ENCODE results near the gene PDE2A. TPM values are rescaled to one million over a fixed set of nuclear protein-coding genes. Genes with fewer than 3 reads are reported as not detected.

PDE2A gene
- total and polyA plus RNA-seq, 5 donors: 32.1 to 43.9 (median 37.1) TPM

DNA sequence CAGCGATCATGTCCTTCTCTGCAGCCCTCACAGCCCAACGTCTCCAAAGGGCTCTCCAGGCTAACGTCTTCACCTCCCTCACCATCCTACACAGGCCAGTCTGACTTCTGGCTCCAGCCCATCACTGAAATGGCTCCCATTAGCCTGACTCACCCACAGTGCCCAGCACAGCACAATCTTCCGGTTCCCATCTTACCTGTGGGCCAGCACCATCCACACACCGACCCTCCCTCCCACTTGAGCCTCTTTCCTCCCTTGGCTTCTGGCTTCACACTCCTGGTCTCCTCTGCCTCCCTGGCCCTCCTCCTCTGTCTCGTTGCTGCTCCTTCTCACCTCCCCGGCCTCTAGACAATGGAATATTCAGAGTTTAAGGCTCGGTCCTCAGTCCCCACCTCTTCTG is 51.2 kb downstream of the PDE2A start:
- no peaks in the 10 kb centered on the region for H3K27me3 ChIP-seq (ENCODE audit: control insufficient read depth, insufficient read depth)
- H3K9me3 ChIP-seq (ENCODE audit: control insufficient read depth, low read length): no peaks in the 10 kb centered on the region
- 75% methylated on average over 8 of the region's 8 CpGs for WGBS
- DNase-seq: no peak
- ATAC-seq: no peak
- intact Hi-C loops (cut with DNase I): no loop called here
- no peak overlapping the region for H3K27ac ChIP-seq (ENCODE audit: low read length)
- H3K4me1 ChIP-seq (ENCODE audit: control insufficient read depth, insufficient read depth, low read length): peaks cover 32% of the 10 kb centered on the region
- H3K4me3 ChIP-seq (ENCODE audit: low read length): no peak overlapping the region

DNA sequence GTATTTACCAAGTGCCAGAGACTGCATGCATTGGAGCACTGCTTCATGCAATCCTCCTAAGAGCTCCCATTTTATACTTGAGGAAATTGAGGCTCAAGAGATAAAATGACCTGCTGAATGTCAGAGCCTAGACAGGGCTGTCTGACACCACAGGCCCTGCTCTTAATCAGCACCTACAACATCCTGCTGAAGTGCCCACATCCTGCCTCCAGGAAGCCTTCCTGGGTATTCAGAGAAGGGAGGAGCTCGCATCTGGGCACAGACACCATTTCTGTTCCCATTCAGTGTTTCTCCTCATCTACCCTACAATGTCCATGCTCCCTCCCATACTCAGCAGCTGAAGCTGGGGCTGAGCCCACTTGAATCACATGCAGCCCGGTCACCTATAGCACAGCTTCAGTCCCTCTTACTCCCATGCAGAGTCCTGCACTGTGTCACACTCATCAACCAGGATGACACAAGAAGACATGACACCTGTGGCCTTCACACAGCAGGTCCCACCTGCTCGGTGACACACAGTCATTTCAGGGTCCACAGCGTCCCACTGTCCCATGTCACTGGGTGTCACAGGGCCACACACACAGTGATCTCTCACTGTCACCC is 53.1 kb downstream of the PDE2A start:
- WGBS: 92% methylated on average over 4 of the region's 4 CpGs
- Histone ChIP-seq H3K9me3 (ENCODE audit: control insufficient read depth, low read length) (no peaks in the 10 kb centered on the region), H3K4me3 (ENCODE audit: low read length) (no peak overlapping the region), H3K27me3 (ENCODE audit: control insufficient read depth, insufficient read depth) (no peaks in the 10 kb centered on the region), H3K27ac (ENCODE audit: low read length) (no peak overlapping the region), H3K4me1 (ENCODE audit: control insufficient read depth, insufficient read depth, low read length) (peaks cover 30% of the 10 kb centered on the region)
- DNase-seq (no peak), ATAC-seq (no peak)
- intact Hi-C loops (cut with DNase I): no loop called here

DNA sequence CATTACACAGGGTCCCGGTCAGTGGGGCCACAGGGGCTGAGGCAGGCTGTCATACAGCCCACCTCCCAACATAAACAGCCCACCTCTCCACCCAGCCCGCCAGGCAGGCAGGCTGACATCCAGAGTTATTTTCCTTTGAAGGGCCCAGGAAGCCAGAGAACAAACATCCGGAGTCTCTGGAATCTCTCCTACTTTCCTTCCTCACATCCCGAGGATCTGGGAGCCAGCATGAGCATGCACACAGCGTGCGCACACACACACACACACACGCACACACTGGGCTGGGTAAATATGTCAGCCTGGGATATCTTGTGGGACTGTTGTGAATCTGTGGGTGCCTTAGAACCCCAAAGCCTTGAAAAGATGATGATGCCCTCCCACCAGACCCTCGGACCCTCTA is 55.4 kb downstream of the PDE2A start:
- intact Hi-C loops (cut with DNase I): no loop called here
- H3K4me1 ChIP-seq (ENCODE audit: control insufficient read depth, insufficient read depth, low read length): peaks cover 25% of the 10 kb centered on the region
- H3K9me3 ChIP-seq (ENCODE audit: control insufficient read depth, low read length): no peaks in the 10 kb centered on the region
- no peak overlapping the region for H3K4me3 ChIP-seq (ENCODE audit: low read length)
- WGBS: 64% methylated on average over 8 of the region's 8 CpGs
- DNase-seq: peak in 1 of 3 donors; percentile 65
- H3K27me3 ChIP-seq (ENCODE audit: control insufficient read depth, insufficient read depth): no peaks in the 10 kb centered on the region
- no peak overlapping the region for H3K27ac ChIP-seq (ENCODE audit: low read length)
- ATAC-seq: no peak

DNA sequence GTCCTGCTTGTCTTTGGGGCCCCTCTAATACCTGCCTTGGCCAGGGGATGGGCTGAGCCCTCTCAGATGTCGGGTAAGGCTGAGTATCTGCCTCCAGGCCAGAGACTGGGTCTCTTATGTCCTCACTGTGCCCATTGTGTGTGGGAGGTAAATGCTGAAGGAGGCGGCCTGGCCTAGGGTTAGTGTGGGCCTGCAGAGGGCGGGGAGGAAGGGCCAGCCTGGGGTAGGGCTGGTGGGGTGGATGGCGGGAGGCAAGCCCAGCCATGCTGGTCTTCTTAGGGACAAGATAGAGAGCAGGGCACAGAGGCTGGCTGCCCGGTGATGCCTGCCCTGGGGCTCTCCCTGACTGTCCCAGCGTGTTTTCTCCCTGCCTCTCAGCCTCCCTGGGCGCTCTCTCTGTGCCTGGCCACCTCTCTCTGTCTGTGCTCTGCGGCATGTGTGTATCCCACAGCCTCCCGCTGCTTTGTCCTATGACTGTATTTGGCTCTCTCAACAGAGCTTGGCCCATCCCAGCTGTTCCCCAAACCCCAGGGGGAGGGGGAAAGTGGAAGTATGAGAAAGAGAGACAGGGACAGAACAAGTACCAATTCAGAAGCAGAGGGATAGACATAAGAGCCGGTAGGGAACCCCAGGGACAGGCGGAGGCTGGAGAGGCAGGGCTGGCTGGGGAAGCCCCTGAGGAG is 57.0 kb downstream of the PDE2A start:
- WGBS: 50% methylated on average over 11 of the region's 11 CpGs
- Histone ChIP-seq H3K9me3 (ENCODE audit: control insufficient read depth, low read length) (no peaks in the 10 kb centered on the region), H3K27ac (ENCODE audit: low read length) (peak overlapping the region; percentile 8), H3K27me3 (ENCODE audit: control insufficient read depth, insufficient read depth) (no peaks in the 10 kb centered on the region), H3K4me1 (ENCODE audit: control insufficient read depth, insufficient read depth, low read length) (peaks cover 25% of the 10 kb centered on the region), H3K4me3 (ENCODE audit: low read length) (no peak overlapping the region)
- intact Hi-C loops (cut with DNase I): no loop called here
- DNase-seq (peak; percentile 56 to 73 (median 65)), ATAC-seq (peak; percentile 69 to 76)

DNA sequence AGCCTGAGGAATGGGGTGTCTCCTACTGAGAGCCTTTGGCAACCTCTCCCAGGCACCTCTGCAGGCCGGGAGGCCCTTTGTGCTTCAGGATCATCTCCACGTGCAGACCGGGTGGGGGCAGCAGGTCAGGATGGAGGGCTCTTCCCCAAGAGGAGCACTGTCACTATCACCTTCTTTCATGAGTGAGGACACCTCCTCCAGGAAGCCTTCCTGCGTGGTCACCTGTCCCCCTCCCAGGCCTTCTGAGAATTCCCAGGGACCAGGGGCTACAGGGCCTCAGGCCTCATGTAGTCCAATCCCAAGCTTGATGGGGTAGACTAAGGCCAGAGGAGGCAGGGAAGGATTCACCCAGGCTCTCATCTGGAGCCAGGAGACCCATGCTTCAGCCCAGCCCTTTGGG is 57.6 kb downstream of the PDE2A start:
- 89% methylated on average over 4 of the region's 4 CpGs for WGBS
- Histone ChIP-seq H3K4me1 (ENCODE audit: control insufficient read depth, insufficient read depth, low read length) (peaks cover 25% of the 10 kb centered on the region), H3K4me3 (ENCODE audit: low read length) (no peak overlapping the region), H3K27me3 (ENCODE audit: control insufficient read depth, insufficient read depth) (no peaks in the 10 kb centered on the region), H3K9me3 (ENCODE audit: control insufficient read depth, low read length) (no peaks in the 10 kb centered on the region), H3K27ac (ENCODE audit: low read length) (peak overlapping the region; percentile 8)
- DNase-seq: no peak
- ATAC-seq: no peak
- intact Hi-C loops (cut with DNase I): no loop called here

DNA sequence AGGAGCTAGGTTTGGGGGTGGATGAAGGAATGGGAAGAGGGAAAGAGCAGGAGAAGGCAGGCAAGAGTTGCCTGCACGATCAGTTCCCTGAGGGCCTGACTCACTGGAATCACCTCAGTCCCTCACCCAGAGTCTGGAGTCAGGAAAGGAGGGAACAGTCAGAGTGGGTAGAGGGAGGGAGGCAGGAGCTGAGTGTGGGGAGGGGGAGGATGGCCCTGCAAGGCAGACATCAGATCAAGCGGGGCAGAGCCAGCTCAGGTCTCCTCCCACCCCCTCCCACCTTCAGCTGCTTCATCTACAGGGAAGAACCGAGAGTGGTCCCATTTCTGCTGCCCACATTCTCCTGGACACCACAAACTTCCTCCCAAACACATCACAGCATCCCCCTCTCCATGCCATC is 58.9 kb downstream of the PDE2A start:
- Histone ChIP-seq H3K9me3 (ENCODE audit: control insufficient read depth, low read length) (no peaks in the 10 kb centered on the region), H3K27ac (ENCODE audit: low read length) (no peak overlapping the region), H3K27me3 (ENCODE audit: control insufficient read depth, insufficient read depth) (no peaks in the 10 kb centered on the region), H3K4me3 (ENCODE audit: low read length) (no peak overlapping the region), H3K4me1 (ENCODE audit: control insufficient read depth, insufficient read depth, low read length) (peaks cover 25% of the 10 kb centered on the region)
- no peak for DNase-seq
- WGBS: 79% methylated on average over 3 of the region's 3 CpGs
- ATAC-seq: no peak
- intact Hi-C loops (cut with DNase I): no loop called here

DNA sequence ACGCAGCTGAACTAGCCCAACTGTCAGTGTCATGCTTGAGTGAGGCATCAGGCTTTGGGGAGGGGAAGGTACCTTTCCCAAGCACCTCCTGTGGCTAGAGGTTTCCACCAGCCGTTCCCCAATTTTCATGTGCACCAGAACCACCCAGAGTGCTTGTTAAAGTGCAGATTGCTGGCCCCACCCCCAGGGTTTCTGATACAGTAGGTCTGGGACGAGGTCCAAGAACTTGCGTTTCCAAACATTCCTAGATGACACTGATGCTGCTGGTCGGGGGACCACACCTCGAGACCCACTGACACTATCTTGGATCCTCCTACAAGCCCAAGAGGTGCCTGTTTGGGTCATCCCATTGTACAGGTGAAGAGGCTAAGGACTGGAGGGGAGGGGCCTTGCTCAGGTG is 59.8 kb downstream of the PDE2A start:
- ATAC-seq (no peak), DNase-seq (no peak)
- intact Hi-C loops (cut with DNase I): no loop called here
- H3K27me3 ChIP-seq (ENCODE audit: control insufficient read depth, insufficient read depth): no peaks in the 10 kb centered on the region
- no peak overlapping the region for H3K4me3 ChIP-seq (ENCODE audit: low read length)
- 11% methylated on average over 6 of the region's 6 CpGs for WGBS
- no peaks in the 10 kb centered on the region for H3K9me3 ChIP-seq (ENCODE audit: control insufficient read depth, low read length)
- no peak overlapping the region for H3K27ac ChIP-seq (ENCODE audit: low read length)
- peaks cover 25% of the 10 kb centered on the region for H3K4me1 ChIP-seq (ENCODE audit: control insufficient read depth, insufficient read depth, low read length)

DNA sequence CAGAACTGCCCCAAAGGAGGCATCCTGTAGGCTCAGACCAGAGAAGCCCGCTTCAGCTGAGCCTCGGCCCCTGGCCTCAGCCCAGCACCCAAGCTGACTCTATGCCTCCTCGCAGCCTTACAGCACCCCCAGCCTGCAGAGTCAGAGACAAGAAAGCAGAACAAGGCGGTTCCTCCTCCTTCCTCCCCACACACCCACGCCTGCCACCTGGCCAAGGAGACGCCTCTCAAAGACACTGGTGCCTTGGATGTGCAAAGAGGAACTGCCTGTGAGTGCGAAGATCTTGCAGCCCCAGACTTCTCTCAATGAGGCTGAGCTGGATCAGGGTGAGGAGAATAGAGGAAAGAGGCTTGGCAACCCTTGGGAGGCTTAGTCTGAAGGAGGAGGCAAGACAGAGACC is 60.2 kb downstream of the PDE2A start:
- 51% methylated on average over 7 of the region's 7 CpGs for WGBS
- ATAC-seq (no peak), DNase-seq (peak in 2 of 3 donors; percentile 72 to 74)
- intact Hi-C loops (cut with DNase I): no loop called here
- no peak overlapping the region for H3K4me3 ChIP-seq (ENCODE audit: low read length)
- H3K27me3 ChIP-seq (ENCODE audit: control insufficient read depth, insufficient read depth): no peaks in the 10 kb centered on the region
- no peaks in the 10 kb centered on the region for H3K9me3 ChIP-seq (ENCODE audit: control insufficient read depth, low read length)
- H3K4me1 ChIP-seq (ENCODE audit: control insufficient read depth, insufficient read depth, low read length): peaks cover 25% of the 10 kb centered on the region
- H3K27ac ChIP-seq (ENCODE audit: low read length): no peak overlapping the region

DNA sequence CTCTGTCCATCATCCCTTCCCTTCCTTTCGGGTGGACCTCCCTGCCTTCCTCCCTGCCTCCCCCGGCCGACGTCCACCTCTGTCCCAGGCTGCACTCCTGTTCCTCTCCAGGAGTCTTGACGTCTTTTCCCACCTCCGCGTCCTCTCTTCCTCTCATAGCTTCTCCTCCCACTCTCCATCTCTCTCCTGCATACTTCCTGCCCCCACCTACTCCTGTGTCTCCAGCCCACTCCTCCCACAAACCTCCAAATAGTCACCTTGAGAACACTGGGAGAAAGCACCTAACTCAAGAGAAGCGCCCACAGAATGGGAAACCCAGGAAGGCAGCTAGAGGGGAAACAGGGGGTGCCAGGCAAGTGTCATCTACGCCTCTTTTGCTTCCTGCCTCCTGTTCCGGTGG is 60.8 kb downstream of the PDE2A start:
- Histone ChIP-seq H3K4me3 (ENCODE audit: low read length) (no peak overlapping the region), H3K4me1 (ENCODE audit: control insufficient read depth, insufficient read depth, low read length) (peaks cover 25% of the 10 kb centered on the region), H3K9me3 (ENCODE audit: control insufficient read depth, low read length) (no peaks in the 10 kb centered on the region), H3K27me3 (ENCODE audit: control insufficient read depth, insufficient read depth) (no peaks in the 10 kb centered on the region), H3K27ac (ENCODE audit: low read length) (no peak overlapping the region)
- intact Hi-C loops (cut with DNase I): no loop called here
- ATAC-seq: no peak
- 69% methylated on average over 10 of the region's 10 CpGs for WGBS
- DNase-seq: no peak

DNA sequence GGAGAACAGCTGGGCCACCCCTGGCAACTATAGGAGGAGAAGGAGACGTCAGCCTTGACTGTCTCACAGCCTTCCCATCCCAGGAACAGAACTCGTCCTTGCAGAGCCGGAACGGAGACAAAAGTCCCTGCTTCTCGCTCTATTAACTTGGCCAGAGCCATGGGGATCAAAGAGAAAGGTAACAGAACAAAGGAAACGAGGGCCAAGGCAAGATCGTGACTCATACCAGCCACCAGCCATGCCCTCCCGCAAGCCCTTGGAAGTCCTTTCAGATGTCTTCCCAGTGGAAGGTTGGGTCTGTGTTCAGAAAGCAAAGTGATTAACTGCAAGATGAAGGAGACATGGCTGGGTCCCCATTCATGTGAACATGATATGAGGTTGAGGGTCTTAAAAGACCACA is 64.7 kb downstream of the PDE2A start:
- H3K9me3 ChIP-seq (ENCODE audit: control insufficient read depth, low read length): no peaks in the 10 kb centered on the region
- H3K27ac ChIP-seq (ENCODE audit: low read length): no peak overlapping the region
- DNase-seq (no peak), ATAC-seq (no peak)
- WGBS: 78% methylated on average over 8 of the region's 8 CpGs
- H3K27me3 ChIP-seq (ENCODE audit: control insufficient read depth, insufficient read depth): no peaks in the 10 kb centered on the region
- intact Hi-C loops (cut with DNase I): no loop called here
- H3K4me3 ChIP-seq (ENCODE audit: low read length): no peak overlapping the region
- peaks cover 12% of the 10 kb centered on the region for H3K4me1 ChIP-seq (ENCODE audit: control insufficient read depth, insufficient read depth, low read length)

DNA sequence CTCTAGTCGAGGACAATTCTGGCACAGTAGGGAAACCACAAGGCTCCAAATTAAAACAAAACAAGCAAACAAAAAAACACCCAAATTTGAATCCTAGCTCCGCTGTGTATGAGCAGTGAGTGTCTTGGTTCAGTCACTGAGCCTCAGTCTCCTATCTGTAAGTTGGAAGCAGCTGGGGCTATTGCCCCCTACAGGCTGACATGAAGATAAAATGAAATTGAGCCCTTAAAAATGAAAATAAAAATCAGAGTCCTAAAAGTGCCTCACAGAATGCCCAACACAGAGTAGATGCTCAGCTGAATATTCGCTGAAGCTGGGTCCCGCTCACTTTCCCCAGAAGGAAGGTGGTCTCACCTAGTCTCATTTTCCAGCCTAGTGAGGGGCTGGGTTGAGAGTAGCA is 65.2 kb downstream of the PDE2A start:
- ATAC-seq (no peak), DNase-seq (no peak)
- intact Hi-C loops (cut with DNase I): no loop called here
- Histone ChIP-seq H3K4me3 (ENCODE audit: low read length) (no peak overlapping the region), H3K9me3 (ENCODE audit: control insufficient read depth, low read length) (no peaks in the 10 kb centered on the region), H3K4me1 (ENCODE audit: control insufficient read depth, insufficient read depth, low read length) (peaks cover 8% of the 10 kb centered on the region), H3K27me3 (ENCODE audit: control insufficient read depth, insufficient read depth) (no peaks in the 10 kb centered on the region), H3K27ac (ENCODE audit: low read length) (no peak overlapping the region)
- 87% methylated on average over 4 of the region's 4 CpGs for WGBS
